ENCODE measurements around the gene C19orf81. TPM values are rescaled to one million over a fixed set of nuclear protein-coding genes. Genes with fewer than 3 reads are reported as not detected.

C19orf81 gene
- total and polyA plus RNA-seq, 9 of the 15 experiments (the other 6 are each of a cell fraction or from before 2014, with no cell fraction given), result 2.5 to 42.9 (median 33.0) TPM; not detected in 4

GRCh38 chr19:50654882-50655281 is 5.6 kb downstream of the C19orf81 start (continued):
- TF ChIP-seq, protein P1, sequence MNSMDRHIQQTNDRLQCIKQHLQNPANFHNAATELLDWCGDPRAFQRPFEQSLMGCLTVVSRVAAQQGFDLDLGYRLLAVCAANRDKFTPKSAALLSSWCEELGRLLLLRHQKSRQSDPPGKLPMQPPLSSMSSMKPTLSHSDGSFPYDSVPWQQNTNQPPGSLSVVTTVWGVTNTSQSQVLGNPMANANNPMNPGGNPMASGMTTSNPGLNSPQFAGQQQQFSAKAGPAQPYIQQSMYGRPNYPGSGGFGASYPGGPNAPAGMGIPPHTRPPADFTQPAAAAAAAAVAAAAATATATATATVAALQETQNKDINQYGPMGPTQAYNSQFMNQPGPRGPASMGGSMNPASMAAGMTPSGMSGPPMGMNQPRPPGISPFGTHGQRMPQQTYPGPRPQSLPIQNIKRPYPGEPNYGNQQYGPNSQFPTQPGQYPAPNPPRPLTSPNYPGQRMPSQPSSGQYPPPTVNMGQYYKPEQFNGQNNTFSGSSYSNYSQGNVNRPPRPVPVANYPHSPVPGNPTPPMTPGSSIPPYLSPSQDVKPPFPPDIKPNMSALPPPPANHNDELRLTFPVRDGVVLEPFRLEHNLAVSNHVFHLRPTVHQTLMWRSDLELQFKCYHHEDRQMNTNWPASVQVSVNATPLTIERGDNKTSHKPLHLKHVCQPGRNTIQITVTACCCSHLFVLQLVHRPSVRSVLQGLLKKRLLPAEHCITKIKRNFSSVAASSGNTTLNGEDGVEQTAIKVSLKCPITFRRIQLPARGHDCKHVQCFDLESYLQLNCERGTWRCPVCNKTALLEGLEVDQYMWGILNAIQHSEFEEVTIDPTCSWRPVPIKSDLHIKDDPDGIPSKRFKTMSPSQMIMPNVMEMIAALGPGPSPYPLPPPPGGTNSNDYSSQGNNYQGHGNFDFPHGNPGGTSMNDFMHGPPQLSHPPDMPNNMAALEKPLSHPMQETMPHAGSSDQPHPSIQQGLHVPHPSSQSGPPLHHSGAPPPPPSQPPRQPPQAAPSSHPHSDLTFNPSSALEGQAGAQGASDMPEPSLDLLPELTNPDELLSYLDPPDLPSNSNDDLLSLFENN (IDR thresholded peaks at IDR 0.05; ENCODE audit: low read depth in 2 of 2, low read length in 2 of 2), result no peak
- TF ChIP-seq ZNF583 (CRISPR knock-in tag; IDR thresholded peaks at IDR 0.05), result 0 out of 2 replicates have a peak, but pooled peaks have one; percentile 43
- no peak for TF ChIP-seq SRF (CRISPR knock-in tag; IDR thresholded peaks at IDR 0.05)
- TF ChIP-seq DPF2 (IDR thresholded peaks at IDR 0.05), result no peak
- TF ChIP-seq MNT (conservative IDR thresholded peaks at IDR 0.05), result 0 out of 4 replicates have a peak, but pooled peaks of 1 of the 2 experiments have one; percentile 38
- no peak for TF ChIP-seq NUFIP1 (IDR thresholded peaks at IDR 0.05; ENCODE audit: partially characterized antibody)
- peak; percentile 31; the same call in 1 of the 2 replicates for TF ChIP-seq TRIM28 (IDR thresholded peaks at IDR 0.05)
- TF ChIP-seq, protein P2, sequence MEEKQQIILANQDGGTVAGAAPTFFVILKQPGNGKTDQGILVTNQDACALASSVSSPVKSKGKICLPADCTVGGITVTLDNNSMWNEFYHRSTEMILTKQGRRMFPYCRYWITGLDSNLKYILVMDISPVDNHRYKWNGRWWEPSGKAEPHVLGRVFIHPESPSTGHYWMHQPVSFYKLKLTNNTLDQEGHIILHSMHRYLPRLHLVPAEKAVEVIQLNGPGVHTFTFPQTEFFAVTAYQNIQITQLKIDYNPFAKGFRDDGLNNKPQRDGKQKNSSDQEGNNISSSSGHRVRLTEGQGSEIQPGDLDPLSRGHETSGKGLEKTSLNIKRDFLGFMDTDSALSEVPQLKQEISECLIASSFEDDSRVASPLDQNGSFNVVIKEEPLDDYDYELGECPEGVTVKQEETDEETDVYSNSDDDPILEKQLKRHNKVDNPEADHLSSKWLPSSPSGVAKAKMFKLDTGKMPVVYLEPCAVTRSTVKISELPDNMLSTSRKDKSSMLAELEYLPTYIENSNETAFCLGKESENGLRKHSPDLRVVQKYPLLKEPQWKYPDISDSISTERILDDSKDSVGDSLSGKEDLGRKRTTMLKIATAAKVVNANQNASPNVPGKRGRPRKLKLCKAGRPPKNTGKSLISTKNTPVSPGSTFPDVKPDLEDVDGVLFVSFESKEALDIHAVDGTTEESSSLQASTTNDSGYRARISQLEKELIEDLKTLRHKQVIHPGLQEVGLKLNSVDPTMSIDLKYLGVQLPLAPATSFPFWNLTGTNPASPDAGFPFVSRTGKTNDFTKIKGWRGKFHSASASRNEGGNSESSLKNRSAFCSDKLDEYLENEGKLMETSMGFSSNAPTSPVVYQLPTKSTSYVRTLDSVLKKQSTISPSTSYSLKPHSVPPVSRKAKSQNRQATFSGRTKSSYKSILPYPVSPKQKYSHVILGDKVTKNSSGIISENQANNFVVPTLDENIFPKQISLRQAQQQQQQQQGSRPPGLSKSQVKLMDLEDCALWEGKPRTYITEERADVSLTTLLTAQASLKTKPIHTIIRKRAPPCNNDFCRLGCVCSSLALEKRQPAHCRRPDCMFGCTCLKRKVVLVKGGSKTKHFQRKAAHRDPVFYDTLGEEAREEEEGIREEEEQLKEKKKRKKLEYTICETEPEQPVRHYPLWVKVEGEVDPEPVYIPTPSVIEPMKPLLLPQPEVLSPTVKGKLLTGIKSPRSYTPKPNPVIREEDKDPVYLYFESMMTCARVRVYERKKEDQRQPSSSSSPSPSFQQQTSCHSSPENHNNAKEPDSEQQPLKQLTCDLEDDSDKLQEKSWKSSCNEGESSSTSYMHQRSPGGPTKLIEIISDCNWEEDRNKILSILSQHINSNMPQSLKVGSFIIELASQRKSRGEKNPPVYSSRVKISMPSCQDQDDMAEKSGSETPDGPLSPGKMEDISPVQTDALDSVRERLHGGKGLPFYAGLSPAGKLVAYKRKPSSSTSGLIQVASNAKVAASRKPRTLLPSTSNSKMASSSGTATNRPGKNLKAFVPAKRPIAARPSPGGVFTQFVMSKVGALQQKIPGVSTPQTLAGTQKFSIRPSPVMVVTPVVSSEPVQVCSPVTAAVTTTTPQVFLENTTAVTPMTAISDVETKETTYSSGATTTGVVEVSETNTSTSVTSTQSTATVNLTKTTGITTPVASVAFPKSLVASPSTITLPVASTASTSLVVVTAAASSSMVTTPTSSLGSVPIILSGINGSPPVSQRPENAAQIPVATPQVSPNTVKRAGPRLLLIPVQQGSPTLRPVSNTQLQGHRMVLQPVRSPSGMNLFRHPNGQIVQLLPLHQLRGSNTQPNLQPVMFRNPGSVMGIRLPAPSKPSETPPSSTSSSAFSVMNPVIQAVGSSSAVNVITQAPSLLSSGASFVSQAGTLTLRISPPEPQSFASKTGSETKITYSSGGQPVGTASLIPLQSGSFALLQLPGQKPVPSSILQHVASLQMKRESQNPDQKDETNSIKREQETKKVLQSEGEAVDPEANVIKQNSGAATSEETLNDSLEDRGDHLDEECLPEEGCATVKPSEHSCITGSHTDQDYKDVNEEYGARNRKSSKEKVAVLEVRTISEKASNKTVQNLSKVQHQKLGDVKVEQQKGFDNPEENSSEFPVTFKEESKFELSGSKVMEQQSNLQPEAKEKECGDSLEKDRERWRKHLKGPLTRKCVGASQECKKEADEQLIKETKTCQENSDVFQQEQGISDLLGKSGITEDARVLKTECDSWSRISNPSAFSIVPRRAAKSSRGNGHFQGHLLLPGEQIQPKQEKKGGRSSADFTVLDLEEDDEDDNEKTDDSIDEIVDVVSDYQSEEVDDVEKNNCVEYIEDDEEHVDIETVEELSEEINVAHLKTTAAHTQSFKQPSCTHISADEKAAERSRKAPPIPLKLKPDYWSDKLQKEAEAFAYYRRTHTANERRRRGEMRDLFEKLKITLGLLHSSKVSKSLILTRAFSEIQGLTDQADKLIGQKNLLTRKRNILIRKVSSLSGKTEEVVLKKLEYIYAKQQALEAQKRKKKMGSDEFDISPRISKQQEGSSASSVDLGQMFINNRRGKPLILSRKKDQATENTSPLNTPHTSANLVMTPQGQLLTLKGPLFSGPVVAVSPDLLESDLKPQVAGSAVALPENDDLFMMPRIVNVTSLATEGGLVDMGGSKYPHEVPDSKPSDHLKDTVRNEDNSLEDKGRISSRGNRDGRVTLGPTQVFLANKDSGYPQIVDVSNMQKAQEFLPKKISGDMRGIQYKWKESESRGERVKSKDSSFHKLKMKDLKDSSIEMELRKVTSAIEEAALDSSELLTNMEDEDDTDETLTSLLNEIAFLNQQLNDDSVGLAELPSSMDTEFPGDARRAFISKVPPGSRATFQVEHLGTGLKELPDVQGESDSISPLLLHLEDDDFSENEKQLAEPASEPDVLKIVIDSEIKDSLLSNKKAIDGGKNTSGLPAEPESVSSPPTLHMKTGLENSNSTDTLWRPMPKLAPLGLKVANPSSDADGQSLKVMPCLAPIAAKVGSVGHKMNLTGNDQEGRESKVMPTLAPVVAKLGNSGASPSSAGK (IDR thresholded peaks at IDR 0.05), result peak; percentile 73
- TF ChIP-seq MYC (IDR thresholded peaks at IDR 0.05; ENCODE audit: low read depth, low read length), result peak; percentile 32; the same call in 1 of the 2 replicates
- TF ChIP-seq MYC (CRISPR knock-in tag; IDR thresholded peaks at IDR 0.05; ENCODE audit: borderline replicate concordance, low read depth), result no peak
- no peak for TF ChIP-seq HCFC1 (IDR thresholded peaks at IDR 0.05; ENCODE audit: low read depth, low read length)
- 0 out of 2 replicates have a peak, but pooled peaks have one; percentile 14 for TF ChIP-seq GATA2 (CRISPR knock-in tag; IDR thresholded peaks at IDR 0.05)

Data from K562 (cell line).